ENCODE measurements around the gene NHERF1.

NHERF1 gene

DNA sequence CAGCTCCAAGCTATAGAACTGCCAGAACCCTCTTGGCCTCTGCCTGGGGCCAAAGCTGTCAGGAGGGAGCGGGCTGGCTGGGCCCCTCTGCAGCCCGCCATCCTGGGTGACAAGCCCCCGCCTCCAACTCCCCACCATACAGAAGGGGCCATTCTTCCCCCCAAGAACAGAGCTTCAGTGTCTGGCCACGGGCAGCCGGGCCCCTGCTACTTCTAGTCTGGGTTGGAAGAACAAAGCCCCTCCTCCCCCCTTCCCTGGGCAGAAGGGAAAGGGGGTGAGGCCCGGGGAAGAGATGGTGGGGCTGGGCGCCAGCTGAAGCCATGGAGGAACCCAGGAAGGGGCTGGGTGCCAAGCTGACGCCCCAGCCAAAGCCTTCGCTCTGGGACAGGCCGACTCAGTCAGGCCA, 18.7 kb downstream of the NHERF1 start:
- DNase-seq: peak in 47 of 51 donors; percentile 33 to 94 (median 85)

DNA sequence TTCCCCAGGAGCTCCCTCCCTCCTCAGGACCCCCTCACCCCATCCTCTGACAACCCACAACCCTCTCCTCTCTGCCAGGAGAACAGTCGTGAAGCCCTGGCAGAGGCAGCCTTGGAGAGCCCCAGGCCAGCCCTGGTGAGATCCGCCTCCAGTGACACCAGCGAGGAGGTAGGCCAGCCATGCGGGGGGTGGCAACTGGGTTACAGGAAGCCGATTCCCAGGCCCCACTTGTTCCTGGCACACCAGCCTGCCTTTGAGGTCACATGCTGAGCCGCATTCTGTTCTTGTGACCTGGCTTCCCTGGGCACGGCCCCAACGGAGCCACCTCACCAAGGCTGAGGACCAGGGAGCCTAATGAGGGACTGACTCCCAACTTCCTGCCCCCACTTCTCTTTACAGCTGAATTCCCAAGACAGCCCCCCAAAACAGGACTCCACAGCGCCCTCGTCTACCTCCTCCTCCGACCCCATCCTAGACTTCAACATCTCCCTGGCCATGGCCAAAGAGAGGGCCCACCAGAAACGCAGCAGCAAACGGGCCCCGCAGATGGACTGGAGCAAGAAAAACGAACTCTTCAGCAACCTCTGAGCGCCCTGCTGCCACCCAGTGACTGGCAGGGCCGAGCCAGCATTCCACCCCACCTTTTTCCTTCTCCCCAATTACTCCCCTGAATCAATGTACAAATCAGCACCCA, 19.8 kb downstream of the NHERF1 start:
- peak in 38 of 51 donors; percentile 25 to 87 (median 58) for DNase-seq

DNA sequence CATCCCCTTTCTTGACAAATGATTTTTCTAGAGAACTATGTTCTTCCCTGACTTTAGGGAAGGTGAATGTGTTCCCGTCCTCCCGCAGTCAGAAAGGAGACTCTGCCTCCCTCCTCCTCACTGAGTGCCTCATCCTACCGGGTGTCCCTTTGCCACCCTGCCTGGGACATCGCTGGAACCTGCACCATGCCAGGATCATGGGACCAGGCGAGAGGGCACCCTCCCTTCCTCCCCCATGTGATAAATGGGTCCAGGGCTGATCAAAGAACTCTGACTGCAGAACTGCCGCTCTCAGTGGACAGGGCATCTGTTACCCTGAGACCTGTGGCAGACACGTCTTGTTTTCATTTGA, 20.3 kb downstream of the NHERF1 start:
- no peak for DNase-seq

DNA sequence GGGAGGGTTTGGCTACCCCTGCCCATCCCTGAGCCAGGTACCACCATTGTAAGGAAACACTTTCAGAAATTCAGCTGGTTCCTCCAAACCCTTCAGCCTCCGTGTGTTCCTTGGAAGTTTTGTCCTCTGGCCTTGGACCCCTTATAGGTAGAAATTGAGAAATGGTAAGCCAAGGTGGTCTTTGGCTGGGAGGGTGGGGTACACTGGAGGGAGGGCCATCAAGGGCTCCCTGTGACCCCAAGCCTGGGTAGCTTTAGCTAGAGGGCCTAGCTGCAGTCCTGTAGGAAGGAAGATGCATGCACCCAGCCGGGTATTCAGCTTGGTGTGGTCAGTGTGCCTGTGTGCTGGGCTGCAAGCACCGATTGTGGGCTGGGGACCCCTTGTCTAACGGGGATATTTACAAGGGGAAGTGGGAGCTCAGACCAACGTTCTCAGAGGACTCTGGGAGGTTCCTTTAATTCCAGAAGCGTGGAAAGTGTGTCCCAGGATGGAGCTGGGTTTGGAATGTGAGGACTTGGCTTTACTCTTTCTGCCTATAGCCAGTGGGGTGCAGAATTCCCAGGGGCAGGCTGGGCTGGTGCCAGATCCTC, 20.9 kb downstream of the NHERF1 start:
- no peak for DNase-seq

DNA sequence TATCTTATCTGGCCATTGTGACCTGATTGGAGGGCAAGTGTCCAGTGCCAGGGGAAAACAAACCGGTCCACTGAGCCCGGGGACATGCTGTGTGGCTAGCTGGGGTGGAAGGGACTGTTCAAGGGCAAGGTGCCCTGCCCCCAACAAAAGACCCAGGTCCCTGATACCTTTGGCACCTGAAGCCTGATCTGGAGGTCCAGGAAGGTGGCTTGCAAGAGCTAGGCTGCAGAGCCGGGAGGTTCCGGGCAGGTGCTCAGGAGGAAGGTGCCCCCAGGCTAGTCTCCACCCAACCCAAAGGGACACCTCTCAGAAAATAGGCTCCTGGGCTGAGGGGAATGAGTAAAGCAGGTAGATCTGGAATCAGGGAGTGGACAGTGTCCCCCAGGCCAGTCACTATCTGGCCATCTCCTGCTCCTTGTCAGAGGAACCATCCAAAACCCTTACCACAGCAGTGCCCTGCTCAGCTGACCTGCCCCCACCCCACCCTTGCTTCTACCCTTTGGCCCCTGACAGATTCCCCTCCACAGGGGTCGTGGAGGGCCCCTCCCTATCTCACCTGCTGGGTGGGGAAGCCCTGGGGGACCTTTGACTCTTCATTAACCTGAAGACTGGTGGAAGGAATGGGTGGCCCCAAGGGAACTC, 21.5 kb downstream of the NHERF1 start:
- DNase-seq: no peak

DNA sequence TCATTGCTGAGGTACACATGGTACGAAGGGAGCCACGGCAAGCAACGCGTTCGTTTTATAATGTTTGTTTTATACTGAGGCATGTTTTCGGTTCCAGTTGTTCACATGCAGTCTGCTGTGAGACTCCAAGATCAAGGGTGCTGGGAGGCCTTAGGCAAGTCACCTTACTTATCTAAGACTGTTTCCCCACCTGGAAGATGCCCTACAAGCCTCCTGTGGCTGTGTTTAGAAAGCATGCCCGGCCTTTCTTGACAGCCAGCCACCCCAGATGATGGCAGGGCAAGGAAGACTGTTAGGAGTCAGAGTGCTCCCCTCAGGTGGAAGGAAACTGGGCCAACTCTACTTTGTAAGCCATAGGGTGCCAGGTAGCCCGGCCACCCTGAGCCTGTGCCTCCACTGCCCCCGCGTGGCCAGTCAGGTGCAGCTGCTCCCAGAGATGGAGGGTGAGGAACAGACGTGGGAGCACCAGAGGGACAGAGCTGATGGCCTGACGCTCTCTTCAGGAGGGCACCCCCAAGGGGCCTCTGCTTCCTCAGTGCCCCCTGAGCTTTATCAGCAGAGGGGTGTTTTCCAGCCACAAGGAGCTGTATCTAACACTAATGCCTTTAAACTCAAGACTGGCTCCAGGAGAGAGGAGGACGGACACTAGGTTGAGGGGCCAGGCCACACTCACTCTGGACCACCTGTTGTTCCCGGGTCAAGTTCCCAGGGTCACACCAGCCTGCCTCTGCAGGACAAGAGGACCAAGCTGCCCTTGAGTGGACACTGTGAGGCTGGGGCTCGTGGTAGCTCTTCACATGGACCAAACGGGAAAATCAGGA, 22.3 kb downstream of the NHERF1 start:
- peak in 31 of 51 donors; percentile 8 to 74 (median 44) for DNase-seq

DNA sequence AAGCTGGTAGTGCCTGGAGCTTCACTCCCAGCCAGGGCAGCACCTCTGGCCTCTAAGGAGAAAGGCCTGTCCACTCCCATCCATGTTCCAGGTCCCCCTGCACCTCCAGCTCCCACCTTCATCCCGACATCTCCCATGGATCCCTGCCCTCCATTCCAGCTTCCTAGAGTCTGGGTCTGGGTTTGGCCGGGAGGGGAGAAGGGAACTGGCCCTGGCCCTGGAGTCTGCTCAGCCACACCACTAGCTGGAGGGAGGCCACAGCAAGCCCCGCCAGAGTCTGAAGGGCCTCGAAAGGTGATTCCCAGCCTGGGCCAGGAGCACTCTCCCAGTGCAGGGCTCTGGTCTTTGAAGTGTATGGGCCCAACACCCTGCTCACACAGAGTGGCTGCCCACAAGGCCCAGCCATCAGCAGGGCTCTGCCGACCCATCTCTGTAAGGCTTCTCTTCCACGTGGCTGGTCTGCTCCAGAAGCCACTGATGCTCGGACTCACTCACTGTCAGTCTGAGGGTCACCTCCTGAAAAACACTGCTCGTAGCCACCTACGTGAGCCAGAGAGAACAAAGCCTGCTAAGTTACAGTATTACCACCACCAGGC, 23.0 kb downstream of the NHERF1 start:
- DNase-seq: no peak

DNA sequence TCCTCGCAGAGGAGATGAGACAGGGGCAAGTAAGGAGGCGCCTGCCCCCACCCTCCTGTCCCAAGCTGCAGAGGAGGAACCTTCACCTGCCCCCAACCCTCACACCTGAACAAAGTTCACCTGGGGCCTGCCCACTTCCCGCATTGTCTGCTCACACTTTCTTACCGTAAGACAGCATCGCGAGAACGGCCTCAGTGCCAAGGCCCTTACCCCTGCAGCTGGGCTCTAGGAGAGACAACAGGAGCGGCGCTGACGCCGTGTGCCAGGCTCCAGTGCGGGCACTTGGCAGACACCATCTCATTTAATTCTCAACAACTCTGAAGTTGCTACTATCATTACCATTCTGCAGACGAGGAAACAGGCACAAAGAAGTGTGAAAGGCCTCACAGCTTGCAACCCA, 23.6 kb downstream of the NHERF1 start:
- DNase-seq: no peak

DNA sequence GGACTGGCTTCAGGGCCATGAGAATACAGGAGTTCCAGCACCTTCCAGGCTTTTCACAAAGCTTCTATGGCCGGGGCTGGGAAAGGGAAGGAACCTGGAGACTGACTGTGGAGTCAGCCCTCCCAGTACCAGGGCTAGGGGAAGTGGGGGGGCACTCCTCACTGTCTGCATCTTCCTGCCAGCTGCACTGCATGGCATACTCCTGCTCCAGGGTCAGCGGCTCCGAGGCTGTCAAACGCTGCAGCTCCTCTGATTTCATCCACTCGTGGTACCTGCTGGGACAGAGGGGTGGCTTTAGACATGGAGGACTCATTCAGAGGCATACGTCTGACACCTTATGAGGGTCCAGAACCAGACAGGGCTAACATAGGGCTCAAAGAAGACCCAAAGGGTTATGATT, 25.0 kb downstream of the NHERF1 start:
- no peak for DNase-seq

DNA sequence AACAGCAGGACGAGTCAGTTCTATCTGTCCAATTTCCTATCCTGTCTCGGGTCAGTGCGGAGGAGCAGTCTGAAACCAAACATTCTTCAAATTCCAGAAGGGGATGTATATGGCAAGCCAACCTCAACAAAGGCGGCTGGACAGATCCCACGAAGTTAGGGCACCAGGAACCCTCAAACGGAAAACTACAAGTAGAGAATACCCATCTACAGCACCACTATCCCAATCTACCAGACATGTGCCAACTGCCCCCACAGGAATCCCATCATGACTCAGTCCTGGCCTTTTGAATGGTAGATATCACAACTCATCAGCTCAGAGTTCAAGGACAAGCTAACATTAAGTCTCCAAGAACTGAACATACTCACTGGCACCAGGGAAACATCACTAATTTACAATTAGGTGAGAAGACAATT, 25.5 kb downstream of the NHERF1 start:
- DNase-seq: no peak

DNA sequence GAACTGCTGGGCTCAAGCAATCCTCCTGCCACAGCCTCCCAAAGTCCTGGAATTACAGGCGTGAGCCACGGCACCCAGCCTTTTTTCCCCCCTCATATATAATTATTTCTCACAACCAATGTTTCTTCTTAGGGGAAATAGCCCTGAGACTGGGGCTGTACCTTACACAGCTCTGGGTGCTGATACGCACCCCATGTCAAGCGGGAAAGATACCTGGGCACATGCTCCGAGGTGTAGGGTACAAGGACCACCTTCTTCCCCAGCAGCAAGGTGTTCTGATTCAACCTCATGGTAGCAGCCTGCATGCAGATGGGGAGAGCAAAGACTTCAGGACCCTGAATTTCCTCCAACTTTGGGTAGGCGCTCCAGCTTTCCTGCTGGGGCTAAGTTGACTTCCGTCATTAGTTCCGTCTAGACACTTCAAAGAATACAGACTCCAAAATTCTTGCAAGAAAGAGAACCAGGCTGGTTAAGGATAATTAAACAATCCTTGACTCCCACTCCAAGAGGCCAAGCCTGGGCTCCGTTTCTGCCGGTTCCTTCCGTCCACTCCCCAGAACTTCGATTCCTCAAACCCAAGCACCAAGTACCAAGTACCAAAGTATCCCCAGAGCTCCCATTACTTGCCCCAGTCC, 27.1 kb downstream of the NHERF1 start:
- DNase-seq: no peak

DNA sequence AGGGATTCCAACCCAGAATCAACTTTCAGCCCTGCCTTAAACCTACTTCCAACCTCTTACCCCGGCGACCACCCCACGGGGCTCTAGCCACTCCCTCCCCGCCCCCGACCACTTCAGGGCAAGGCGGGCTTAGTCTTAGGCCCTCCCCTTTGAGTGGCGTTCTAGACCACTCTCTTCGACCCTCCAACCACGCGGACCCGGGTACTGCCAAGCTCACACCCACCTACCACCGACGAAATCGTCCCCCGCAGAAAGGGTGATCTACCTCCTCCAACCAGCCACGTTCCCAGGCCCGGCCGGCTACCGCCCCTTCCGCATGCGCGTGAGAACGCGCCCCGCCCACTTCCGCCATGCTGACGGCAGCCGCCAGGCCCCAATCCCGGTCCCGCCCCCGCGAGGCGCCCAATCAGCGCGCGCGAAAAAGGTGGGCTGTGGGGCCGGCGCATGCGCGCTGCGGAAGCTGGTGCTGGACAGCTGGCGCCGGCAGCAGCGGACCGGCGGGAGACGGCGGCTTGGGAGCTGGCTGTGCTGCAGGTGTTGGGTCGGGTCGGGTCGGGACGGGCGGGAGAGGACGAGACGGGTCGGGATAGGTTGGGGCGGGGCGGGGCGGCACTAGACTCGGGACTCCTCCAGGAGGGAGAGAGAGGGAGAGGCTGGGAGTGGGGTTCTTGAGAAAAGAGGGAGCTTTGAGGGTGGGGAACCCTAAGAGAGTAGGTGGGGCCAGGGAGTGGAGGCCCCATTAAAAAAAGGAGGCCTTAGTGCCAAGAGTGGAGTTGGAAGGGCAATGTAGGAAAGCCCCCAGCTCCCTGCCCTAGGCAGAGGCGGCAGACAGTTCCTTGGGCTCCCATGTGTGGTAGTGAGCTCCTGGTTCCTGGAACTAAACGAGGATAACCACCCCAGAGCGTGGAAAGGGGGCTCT, 27.9 kb downstream of the NHERF1 start, which contains the start of gene NAT9:
NAT9 (minus strand) TSS at position 302 of the 919 bp plus-strand sequence. CDS start 647 bp downstream, outside the sequence.
- peak; percentile 66 to 98 (median 92) for DNase-seq

DNA sequence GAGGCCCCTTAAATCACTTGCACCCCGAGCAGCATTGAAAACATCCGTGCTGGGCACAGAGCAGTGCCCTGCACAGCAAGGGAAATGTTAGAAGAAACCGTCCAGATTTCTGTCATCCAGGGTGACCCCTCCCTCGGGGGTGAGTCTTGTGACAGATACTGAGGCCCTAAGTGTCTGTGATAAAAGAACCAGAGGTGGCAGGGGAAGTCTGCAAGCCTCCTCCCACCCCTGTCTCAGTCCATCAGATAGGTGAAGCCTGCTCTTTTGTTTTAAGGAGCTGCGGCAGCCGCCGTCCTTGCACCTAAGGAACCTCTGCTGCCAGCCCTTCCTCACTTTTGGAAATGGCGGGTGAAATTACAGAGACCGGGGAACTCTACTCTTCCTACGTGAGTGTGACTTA, 28.6 kb downstream of the NHERF1 start:
- no peak for DNase-seq

DNA sequence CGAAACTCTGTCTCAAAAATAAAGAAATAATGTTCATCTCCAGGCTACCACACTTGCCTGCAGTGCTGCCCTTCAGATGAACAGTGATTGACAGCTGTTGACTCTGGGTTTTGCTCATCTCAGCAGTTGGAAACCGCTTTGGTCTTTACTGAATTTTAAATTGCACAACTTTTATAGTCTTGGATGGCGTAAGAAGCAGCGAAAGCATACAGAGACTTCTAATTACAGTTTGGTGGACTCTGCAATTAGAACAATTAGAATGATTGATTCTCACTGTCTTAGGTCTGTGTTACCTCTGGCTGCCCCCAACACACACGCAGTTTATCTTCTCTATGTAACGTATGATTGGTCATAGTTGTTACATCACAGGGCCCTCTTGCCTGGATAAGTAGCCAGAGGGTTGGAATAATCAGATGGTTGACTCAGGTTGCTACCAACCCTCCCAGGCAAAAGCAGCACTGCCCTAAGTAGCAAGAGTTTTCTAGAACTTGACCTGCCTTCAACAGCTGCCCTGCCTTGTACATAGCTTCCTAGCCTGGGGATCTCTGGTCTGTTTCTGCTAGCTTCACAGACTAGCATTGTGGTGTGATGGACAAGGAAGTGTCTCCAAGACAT, 29.6 kb downstream of the NHERF1 start:
- no peak for DNase-seq

DNA sequence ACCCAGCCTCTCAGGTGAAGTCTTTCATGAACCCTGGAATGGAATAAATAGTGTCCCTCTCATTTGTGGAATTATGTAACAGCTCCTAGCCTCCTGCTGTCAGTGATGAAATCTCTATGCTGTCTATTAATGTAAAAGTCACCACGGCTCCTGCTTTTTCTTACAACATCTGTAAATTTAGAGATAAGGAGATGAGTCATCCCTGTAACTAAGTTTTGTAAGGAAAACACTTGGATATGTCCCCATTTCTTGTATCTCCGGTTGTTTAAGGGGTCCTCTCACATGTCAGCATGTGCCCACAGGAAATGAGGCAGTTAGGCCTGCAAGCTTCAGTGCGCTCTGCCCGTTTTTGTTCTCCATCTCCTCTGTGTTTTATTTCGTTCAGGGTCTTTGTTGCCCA, 30.5 kb downstream of the NHERF1 start:
- no peak for DNase-seq

DNA sequence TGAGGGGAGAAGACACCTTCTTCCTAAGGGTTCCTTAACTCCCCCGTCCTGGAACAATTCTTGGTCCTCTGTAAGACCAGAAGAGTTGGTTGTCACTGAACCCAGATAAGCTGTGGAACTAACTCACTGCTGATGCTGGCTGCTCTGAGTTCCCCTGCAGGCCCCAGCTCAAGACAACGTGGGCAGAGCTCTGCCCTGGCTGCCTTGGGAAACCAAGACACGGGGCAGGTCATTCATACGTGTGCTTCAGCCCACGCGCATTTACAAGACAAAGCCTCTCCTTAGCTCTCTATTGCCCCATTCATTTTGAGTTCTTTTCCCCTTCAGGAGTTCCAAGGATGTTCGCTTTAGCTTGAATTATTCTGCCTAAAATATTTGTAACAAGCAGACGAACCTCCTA, 31.1 kb downstream of the NHERF1 start:
- no peak for DNase-seq

DNA sequence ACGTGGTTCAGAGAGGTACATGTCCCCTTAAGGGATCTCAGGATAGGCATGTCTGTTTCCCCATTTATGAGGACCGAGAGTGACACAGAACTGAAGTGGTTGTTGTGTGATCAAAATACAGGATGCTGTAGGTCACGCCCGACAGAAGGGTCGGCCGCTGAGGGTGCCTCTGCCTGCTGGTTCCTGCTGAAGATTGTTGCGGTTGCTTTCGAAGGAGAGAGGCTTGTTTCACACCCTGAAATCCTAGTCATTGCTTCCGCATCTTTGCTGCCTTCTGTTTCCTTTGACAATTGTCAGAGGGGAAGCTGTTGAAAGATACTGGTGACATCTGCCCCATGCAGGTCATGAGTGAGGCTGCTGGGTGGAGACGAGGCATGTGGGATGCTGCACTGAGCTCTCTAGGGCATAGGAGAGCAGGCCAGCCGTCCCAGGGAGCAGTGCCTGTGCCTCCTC, 31.5 kb downstream of the NHERF1 start:
- DNase-seq: peak in 12 of 51 donors; percentile 9 to 45 (median 28)

DNA sequence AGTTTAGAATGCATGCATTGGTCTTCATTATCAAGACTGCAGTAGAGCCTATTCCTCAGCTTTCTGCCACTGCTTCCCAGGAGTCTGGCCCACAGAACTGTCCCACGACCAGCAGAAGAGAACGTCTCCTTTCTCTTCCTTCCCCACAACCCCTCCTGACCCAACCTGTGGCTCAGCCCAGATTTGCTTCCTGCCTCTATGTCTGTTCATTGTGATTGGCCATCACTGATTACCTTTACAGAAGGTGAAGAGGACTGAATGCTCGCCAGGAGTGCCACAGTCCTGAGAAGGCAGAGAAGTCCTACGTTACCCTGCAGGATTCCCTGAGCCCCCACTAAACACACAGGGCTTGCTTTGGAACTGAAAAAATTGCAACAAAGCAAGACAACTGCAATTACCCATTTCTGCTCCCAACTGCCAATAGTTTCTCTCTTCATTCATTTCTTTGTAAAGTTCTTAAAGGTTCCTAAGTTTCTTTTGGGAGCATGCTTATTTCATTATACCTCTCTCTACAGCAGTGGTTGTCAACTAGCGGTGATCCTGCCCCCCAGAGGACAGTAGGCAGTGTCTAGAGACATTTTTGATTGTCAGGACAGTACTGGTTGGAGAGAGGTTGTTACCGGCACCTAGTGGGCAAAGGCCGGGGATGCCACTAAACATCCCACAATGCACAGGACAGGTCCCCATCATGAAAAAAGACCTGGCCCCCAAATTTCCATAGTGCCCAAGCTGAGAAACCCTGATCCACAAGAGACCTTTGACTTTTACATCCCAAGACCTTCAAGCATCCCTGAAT, 32.2 kb downstream of the NHERF1 start:
- peak in 21 of 51 donors; percentile 10 to 66 (median 42) for DNase-seq
